Keratinocyte (primary cell): ENCODE data around the gene ZNF524.

Experiments used
- EZH2 ChIP-seq: IDR thresholded peaks from one replicate; pipeline ENCODE4 v1.6.1; 2012; ENCODE audit warnings: inconsistent platforms, mild to moderate bottlenecking, low read length, moderate library complexity
- TF ChIP-seq, protein P1 (sequence below), 3 experiments: IDR thresholded peaks in 1 of 3; conservative IDR thresholded peaks in 1 of 3; optimal IDR thresholded peaks in 1 of 3; 2 replicates in 2 of 3; 3 replicates in 1 of 3; pipeline versions ENCODE3 to v1.5.1; 2011; ENCODE audit warnings: low read length in 3 of 3, mild to moderate bottlenecking in 3 of 3, moderate library complexity in 2 of 3, control low read depth in 1 of 3, inconsistent platforms in 1 of 3; ENCODE audit not compliant: insufficient read depth in 2 of 3; ENCODE audit errors: extremely low read depth in 1 of 3

DNA sequence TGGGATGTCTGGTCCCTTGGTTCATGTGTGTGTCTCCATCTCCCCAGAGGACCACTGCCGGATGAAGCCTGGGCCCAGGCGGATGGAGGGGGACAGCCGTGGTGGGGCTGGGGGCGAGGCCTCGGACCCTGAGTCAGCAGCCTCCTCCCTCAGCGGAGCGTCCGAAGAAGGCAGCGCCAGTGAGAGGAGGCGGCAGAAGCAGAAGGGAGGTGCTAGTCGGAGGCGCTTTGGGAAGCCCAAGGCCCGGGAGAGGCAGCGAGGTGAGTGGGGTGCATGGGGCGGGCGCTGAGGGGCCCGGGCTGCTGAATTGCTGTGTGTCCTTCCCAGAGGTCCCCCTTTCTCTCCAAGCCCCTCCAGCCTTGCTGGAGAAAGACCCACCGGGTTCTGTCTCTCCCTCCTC is 51.1 kb downstream of the ZNF524 start:
- TF ChIP-seq, protein P1, sequence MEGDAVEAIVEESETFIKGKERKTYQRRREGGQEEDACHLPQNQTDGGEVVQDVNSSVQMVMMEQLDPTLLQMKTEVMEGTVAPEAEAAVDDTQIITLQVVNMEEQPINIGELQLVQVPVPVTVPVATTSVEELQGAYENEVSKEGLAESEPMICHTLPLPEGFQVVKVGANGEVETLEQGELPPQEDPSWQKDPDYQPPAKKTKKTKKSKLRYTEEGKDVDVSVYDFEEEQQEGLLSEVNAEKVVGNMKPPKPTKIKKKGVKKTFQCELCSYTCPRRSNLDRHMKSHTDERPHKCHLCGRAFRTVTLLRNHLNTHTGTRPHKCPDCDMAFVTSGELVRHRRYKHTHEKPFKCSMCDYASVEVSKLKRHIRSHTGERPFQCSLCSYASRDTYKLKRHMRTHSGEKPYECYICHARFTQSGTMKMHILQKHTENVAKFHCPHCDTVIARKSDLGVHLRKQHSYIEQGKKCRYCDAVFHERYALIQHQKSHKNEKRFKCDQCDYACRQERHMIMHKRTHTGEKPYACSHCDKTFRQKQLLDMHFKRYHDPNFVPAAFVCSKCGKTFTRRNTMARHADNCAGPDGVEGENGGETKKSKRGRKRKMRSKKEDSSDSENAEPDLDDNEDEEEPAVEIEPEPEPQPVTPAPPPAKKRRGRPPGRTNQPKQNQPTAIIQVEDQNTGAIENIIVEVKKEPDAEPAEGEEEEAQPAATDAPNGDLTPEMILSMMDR (optimal IDR thresholded peaks at IDR 0.05 in 1 of 3, IDR thresholded peaks at IDR 0.05 in 1 of 3, conservative IDR thresholded peaks at IDR 0.05 in 1 of 3; ENCODE audit: extremely low read depth in 1 of 3, insufficient read depth in 2 of 3, low read length in 3 of 3) = no peak
- TF ChIP-seq EZH2 = no peak
